Measurements from ENCODE around the gene AFF3.
"Not testable (repeated sequence)": the region's sequence is repeated elsewhere in the genome, so short reads cannot be mapped to it uniquely, and the experiment has no call there.

AFF3 gene

DNA sequence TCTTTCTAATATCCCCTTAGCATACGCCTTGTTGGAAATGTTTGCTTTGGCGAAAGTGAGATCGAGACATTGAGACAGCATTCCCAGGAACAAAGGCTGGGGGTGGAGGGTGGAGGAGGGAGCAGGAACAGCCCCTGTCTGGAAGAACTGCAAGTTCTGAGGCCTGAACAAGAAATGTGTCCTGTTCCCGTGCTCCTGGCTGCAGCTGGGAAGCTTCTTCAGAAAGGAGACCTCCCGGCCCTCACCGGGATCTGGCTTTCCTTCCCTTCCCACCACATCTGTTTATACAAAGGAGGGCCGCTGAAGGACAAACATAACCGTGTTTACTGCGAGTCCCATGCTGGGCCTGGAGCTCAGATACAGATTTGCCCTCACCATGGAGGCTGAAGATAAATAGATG, 35.9 kb downstream of the AFF3 start:
- no peak for DNase-seq

DNA sequence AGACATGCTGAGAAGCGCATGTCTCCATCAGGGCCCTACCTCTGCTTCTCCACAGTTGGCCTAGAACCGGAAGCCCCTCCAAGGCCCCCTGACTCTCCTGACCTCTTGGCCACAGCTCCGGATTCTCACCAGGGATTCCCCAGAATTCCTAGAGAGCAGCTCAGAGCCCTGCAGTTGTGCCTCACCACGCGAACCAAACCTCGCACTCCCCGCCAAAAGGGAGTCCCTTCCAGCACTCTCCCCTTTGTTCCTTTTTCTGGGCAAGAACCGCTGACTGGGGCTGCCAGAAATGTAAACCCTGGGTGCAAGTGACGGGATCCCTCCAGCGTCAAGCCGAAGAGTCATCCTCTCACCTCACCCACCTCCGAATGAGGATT, 36.7 kb downstream of the AFF3 start:
- DNase-seq, result no peak

DNA sequence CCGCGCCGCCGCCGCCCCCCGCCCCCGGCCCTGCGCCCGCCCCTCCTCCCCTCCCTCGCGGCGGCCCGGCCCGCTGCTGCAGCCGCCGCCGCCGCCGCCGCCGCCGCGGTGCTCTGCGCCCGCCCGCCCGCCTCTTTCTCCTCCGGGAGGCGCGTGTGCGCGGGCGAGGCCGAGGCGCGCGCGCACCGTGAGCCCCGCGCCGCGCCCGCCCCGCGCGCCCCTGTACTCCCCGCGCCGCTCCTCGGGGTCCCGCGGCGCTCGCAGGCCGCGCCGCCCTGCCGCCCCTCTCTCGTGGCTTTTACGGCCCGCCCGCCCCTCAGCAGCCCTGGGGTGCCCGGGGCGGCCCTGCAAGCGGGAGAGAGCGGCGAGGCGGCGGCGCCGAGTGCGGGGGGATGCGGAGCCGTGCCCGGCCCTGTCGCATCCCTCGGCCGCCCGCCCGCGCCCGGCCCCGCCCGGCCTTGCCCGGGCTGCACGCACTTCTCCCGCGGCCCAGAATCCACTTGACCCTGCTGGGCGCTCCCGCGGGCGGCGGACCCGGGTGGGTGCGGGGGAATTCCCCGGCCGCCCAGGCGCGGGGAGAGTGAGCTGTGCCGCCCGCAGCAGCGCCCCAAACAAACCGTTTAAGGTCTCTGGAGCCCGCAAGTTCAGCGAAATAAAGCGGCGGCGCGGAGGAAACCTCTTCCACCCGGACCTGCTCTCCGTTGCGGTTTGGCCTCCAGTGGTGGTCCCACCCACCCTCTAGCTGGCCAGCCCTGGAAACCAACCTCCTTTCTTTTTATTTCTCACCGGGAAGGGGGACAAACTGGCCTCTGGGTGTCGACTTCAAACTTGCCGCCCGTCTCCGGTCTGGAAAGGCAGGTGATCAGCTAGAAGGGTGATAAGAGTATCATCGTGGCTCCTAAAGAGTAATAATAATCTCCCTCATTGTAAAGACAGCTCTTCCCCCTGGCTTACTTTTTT, 37.4 kb downstream of the AFF3 start:
- no peak for DNase-seq

DNA sequence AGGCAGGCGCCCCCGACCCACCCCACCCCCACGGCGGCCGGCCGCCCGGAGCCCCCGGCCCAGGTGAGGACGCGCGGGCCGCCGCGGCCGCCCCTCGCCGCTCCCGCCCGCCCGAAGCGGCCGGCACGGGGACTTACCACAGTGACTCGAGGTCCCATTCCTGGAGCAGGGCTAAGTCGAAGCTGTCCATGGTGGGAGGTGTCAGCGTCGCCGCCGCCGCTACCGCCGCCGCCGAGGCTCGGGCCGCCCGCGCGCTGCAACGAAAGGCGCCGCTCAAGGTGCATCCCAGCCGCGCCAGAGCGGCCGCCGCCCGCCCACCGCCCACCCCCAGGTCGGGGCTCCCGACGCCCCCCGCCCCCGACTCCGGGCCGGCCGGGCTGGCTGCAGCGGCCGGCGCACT, 38.1 kb downstream of the AFF3 start:
- not testable (repeated sequence) for DNase-seq

DNA sequence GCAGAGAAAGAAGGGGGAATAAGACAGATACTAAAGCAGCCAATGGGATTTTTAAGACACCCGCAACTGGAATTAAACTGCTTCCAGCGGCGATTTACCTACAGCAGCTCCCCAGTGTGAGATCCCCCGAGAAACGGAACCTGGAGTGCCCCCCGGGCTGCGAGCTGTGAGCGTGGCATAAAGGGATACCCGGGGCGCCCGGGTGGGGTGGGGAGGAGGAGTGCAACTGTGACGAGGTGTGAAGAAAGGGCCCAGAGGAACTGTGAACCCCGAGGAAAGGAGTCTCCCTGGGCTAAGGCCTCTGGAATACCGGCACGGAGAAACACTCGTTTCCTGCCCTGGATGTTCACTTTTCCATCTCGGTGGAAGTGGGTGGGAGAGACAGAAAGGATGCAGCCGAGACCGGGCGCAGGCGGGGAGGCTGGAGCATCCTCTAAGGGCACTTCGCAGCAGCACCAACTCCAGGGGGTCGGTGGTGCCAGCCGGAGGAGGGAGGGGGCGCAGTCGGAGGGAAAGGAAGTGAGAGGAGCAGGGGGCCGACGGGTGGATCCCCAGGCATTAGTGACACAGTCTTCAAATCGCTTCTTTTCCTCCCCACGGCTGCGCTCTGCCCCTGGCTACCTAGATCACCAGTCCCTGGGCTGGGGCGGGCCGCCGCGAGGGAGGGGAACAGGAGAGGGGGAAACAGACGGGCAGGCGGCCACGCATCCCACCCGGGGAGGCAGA, 38.7 kb downstream of the AFF3 start:
- not testable (repeated sequence) for DNase-seq

DNA sequence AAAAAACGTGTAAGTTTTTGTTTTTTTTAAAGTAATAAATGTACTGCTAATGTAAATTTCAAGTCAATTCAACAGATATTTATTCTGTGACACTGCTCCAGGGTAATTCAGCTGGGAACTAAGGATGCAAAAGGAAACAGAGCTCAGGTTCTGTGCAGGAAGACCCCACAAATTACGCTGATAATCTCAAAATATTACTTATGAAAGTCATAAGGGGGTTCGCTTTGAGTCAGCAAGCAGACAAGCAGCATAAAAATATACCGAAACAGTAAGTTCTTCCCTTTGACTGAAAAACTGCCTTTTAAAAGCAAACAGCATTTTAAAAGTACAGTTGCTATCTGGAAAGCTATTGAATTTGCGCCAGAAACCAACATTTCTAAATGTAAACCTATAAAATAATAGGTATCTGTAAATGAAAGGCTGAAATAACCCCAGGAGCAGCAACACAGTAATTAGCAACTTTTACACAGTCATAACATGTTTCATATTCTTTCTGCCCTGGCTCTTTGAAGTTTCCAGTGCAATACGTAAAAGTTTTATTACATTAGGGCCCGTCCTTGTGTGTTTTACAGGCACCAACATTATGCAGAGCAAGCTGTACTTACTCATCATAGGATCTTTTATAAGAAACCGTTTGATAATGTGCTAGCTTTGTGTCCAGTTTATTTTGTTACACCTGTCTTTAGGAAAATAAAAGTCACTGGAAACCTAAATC, 39.8 kb downstream of the AFF3 start:
- not testable (repeated sequence) for DNase-seq

DNA sequence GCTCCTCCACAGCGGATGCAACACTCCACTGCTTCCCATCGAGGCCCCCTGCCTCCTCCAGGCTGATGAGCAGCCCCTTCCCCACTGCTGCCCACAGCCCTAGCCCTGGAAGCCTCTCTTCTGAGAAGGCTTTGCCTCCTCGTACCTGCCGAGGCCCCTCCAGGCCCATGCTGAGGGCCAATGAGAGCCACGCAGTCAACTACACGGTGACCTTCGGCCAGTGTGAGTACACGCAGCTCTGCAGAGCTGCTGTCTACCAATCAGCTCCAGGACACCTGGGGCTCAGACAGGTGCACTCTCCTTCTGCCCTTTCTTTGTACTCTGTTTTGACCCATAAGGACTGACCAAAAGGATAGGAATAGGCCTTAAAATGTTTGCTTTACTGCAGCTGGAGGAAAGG, 43.5 kb downstream of the AFF3 start:
- DNase-seq, result not testable (repeated sequence)

DNA sequence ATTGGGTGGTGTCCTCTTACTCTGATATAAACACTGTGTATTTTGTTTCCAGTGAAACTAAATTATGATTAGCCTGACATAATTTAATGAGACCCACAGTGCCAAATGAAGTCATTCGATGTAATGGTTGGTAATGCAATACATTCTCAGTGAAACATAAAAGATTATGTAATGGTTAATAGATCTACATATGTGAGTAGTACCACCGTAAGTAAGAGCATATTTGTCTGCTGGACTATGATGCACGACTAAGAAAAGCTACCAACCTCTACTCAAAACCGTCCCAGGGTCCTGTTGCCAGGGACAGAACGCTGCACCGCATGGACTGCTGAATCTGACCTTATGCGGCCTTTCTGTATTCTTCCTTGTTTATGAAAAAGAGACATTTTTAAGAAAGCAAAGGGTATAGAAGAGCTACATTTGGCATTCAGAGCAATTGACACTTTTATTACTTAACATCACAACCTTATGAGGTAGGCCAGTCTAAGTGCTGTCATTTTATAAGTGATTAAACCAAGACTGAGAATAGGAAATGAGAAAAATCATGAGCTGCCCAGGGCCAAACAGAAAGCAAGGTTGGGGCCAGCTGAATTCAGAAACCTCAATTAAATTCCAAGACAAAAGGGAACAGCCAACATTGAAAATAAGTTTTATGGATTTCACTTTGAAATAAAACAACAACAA, 44.6 kb downstream of the AFF3 start:
- not testable (repeated sequence) for DNase-seq

DNA sequence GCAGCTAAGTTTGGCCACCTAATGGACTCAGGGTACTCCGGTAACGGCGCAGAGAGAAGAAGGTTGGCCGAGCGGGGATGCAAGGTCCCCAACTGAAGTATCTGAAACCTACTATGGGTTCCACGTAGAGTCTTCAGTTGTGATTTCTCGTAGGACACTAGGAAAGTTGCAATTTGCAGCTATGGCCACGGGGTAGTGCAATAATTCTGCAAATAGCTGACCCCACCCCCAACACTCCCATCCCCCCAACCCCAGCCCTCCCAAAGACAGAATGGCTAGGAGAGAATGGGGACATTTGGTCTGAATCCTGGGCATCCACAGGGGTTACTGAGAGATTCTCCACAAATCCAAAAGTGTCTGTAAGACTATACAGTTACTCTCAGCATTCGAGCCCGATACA, 46.5 kb downstream of the AFF3 start:
- DNase-seq, result not testable (repeated sequence)

DNA sequence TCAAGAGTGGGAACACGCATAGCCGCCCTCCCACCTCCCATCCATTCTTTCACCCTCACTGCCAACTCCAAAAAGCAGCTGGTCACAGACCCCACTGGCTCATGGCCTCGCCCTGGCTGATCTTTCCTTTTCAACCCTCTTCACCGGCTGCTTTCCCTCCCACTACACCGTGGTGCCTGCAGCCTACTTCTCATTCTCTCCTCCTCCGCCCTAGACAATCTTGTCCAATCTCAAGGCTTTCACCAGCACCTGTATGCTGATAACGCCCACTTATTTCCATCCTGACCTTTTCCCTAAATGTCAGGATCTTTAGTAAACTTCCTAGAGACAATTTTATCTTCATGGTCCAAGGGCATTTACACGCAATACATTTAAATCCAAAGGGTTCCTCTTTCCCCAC, 50.6 kb downstream of the AFF3 start:
- not testable (repeated sequence) for DNase-seq

DNA sequence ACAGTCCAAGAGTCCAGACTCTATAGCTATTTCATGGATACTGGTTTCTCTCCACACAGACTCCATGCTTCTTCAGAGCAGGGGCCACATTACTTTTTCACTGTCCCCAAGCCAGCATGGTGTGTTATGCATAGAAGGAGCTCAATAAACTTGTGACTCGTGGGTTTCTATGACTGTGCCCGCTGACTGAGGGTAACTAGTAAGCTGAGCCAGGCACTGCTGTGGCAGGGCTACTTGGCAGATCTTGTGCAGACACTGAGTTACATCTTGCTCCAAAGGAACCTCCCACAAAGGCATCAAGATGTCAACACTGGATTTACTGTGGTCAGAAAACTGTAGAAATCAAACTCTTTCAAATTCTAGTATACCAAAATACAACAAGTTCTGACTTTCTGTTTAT, 56.6 kb downstream of the AFF3 start:
- not testable (repeated sequence) for DNase-seq

DNA sequence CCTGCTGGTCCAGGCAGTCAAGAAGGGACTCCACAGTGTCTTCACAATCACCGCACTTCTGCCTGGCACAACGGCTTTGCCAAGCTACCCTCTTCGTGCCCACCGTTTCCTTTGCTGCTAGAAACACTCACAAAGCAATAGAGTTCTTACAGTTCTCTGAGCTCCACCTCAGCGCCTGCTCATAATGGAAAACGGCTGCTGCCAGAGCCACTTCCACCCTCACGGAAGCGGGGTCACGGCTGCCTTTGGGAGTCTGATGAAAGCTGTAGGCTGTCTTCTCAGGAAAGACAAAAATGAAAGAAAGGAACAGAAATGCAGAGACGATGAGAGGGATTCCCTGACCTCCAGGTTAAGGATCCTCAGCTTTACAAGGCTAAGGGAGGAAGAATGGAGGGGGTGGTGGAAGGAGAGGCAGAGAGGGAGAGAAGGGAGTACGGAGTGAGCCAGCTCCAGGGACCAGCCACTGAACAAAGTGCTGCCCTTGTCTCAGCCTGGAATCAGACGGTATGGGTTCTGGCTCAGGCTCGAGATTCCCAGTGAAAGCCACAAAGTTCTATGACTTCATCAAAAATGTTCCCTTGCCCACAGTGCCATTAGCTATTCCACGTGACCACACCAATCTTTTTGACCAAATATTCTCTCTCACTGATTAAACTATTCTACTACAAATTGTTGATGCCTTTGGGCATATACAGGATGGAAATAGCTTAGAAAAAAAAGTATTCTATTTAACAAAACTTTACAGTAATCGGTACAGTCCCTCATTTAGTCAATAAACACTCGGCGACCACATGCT, 58.8 kb downstream of the AFF3 start:
- DNase-seq, result not testable (repeated sequence)

DNA sequence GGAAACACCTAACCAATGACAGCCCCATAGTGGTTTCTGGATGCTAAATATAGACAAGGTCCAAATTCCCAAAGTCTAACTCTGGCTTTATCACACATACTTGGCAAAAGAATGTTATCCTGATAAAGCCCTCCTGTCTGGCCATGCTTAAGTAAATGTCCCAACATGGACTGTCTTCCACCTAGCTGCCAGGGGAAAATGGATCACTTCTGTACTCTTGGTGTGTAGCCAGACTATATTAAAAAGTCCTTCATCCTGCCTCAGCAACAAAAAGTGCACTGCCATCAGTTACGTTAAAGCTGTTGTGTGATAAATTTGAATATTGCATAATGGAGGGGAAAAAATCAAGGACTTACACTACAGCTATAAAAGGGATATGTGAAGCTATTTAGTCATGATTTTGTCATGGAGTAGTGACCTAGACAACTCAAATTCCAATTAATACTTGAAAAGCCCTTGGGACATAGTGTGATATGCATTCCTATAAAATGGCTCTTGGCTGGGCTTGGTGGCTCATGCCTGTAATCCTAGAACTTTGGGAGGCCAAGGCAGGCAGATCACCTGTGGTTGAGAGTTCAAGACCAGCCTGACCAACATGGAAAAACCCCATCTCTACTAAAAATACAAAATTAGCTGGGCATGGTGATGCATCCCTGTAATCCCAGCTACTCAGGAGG, 60.0 kb downstream of the AFF3 start:
- not testable (repeated sequence) for DNase-seq

DNA sequence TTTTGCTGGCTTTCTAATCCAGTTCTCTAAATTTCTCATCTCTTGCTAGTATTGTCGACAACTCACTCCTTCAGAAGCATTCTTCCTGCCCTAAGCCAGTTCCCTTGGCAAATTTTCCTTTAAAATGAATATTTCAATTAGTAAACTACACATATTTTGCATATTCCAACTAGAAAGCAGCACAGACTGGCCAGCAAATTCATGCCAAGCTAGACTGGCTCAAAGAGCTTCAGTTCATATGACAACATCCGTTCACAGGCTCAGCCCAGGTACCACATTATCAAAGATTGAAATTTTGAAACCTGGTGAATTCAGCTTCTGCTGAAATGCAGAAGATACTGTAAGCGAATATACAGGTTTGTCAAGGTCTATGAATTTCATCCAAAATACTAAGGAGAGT, 64.5 kb downstream of the AFF3 start:
- DNase-seq, result no peak

DNA sequence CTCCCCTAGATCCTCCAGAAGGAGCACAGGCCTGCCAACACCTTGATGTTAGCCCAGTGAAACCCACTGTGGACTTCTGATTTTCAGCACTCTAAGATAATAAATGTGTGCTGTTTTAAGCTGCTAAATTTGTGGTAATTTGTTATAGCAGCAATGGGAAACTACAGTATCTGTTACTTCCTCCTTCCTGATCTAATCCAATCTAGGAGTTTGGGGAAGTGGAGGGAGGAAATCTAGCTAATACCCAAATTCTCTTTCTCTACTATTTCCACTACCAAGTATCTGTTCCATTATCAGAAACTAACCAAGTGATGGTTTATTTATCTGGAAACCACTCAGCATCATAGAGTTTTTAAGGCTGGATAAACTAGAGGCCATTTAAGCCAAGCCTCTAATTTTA, 64.9 kb downstream of the AFF3 start:
- DNase-seq, result no peak

DNA sequence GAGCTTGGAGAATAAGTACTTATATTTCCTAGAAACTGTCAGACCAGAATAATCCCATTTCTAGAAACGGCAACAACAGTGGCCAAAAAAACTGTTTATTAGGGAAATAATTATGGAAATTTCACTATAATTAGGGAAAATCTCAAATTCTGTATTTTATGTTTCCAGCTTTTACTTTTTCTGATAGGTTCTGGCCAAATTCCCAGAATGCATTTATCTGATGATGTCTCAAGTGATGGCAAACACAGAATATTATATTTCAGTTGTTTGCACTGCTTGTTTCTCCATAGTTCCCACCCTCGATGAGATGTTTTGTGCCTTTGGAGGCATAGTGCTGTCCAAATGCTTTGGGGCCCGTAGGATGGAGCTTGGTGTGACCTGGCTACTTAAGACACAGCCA, 66.9 kb downstream of the AFF3 start:
- no peak for DNase-seq

DNA sequence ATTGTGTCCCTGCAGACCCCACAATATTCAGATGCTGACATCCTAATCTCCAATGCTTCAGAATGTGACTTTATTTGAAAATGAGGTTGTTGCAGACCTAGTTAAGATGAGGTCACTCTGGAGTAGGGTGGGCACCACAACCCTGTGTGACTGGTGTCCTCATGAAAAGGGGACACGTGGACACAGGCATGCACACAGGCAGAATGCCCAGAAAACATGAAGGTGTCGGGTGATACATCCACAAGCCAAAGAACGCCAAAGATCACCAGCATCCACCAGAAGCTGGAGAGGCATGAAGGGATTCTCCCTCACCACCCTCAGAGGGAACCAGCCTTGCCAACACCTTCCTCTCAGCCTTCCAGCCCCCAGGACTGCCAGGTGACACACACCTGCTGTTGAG, 69.3 kb downstream of the AFF3 start:
- DNase-seq, result no peak

DNA sequence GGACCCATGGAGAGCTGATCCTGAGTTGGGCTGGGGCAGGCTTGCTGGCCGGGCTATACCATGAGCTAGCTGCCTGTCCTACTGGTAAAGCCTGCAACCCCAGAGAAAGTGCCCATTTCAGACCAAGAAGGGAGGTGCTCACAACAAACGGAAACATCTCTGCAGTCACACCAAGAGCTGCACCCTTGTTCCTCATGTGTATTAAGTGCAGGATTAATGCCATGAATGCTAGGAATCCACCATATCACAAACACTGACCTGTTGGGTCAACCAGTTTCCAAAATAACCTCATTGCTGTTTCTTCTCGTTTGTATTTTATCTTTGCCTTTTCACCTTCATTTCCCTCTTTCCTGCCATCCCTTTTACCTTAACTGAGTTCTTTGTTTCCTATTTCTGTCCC, 69.9 kb downstream of the AFF3 start:
- no peak for DNase-seq

DNA sequence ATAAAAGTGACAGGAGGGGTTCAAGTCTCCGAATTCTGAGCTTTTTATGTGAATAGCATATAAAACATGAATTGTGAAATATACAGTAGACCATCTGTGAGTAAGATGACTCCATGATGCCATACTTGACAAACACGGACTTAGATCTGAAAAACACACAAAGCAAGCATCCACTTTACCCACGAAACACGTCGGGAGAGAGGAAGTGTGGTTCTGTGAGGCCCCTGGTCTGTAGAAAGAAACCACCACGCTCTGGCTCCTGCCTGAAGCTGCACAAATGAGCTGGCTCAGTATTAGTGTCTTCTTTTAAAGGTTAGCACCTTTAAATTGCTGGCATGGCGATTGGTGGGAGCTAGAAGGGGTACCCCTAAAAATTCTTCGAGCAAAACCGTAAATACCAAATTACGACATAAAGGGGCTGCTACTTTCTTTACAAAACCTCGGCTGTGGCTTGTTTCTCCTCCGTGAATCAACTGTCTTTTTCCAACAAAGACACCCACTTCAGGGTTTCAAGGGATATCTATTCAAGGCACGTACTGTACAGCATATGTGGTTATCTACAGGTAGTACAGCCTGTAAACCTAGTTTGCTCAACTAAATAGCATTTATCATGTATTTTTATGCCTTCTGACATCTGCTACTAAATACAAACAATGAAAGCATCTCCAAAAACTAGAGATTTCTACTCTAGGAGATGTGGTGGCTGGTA, 70.9 kb downstream of the AFF3 start:
- no peak for DNase-seq

DNA sequence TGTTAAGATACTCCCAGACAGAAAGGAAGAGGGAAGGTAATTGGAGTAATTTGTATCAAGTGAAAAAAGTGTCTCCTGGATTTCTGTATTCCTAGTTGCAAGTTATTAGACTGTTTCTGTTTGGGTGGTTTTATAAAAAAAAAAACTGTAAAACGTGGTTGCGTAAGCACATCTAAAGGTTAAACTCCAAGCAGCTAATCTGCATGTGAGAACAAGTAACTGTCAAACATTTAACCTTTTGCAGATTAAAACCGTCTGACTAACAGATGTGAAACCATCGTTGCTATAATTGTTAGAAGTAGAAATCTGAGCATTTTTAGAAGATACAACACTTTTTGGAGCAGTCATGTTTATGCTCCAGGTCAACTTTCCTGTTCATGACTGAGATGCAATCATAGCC, 72.3 kb downstream of the AFF3 start:
- no peak for DNase-seq

DNA sequence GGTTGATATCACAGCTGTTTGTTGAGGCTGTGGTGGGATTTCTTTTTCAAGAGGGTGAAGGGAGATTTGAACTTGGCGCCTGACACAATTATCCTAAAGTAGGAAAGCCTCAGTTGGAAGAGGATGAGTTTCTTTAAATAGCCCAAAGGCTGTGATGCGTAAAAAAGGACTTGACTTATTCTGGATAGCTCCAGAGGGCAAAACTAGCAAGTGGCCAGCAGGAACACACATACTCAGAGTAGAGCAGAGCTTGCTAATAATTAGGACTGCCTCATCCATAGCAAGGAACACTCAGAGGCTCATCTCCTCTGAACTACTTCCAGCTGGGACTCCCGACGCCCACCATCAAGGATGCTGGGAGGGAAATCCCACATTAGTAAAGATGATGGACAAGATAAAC, 74.0 kb downstream of the AFF3 start:
- no peak for DNase-seq

All from SHP77 (cell line).